GM19023 (cell line): ENCODE data around the gene WBP1L.
"Not testable (repeated sequence)": the region's sequence is repeated elsewhere in the genome, so short reads cannot be mapped to it uniquely, and the experiment has no call there.

ENCODE experiments used
- ATAC-seq: cut with Tn5 transposase; IDR thresholded peaks from one replicate; pipeline ENCODE4 v1.9.1; 2021; ENCODE audit warnings: mild to moderate bottlenecking, moderate library complexity; ENCODE audit not compliant: unreplicated experiment

The WBP1L gene

DNA sequence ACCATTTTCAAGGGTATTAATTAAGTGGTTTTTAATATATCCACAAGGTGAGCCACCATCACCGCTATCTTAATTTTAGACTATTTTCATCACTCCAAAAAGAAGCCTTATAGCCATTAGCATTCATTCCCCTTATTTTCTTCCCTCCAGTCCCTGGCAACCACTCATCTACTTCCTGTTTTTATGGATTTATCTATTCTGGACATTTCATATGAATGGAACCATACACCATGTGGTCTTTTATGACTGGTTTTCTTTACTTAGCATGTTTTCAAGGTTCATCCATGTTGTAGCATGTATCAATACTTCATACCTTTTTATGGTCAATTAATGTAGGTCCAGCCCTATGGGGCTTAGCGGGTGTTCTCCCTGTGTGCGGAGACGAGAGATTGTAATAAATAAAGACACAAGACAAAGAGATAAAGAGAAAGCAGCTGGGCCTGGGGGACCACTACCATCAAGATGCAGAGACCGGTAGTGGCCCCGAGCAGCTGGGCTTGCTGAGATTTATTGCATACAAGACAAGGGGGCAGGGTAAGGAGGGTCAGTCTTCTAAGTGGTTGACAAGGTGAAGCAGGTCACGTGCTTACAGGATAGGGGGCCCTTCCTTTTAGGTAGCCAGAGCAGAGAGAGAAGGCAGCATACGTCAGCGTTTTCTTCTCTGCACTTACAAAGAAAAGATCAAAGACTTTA is 14.6 kb downstream of the WBP1L start:
- ATAC-seq = no peak

- not testable (repeated sequence) for ATAC-seq
Measured at GRCh38 chr10:102758933-102759262, 15.2 kb downstream of the WBP1L start.

DNA sequence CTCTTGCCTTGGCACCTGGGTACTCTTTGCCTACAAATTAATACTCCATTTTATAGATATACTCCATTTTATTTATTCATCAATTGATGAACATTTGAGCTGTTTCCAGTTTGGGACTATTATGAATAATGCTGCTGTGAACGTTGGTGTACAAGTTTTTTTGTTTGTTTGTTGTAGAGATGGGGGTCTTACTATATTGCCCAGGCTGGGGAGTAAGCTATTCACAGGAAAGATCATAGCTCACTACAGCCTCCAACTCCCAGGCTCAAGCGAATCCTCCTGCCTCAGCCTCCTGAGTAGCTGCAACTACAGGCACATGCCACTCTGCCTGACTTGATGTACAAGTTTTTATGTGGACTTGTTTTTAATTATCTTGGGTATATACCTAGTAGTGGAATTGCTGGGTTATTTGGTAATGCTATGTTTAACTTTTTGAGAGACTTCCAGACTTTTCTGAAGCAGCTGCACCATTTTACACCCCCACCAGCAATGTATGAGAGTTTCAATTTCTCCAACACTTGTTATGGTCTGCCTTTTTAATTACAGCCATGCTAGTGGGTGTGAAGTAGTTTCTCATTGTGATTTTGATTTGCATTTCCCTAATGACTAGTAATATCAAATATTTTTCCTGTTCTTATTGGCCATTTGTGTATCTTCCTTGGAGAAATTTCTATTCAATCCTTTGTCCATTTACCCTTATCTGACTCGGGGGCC is 15.9 kb downstream of the WBP1L start:
- ATAC-seq = no peak

DNA sequence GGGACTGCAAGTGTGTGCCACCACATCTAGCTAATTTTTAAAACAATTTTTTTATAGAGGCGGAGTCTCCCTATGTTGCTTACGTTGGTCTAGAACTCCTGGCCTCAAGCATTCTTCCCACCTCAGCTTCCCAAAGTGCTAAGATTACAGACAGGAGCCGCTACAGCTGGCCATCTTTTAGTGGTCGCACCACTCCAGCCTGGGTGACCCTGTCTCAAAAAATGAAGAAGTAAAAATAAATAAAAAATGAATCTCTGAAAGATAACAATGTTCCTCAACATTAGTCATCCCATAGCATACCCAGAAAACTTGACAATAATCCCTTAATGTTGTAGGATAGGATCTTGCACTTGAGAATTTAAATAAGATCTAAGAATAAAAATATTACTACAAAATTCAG is 18.2 kb downstream of the WBP1L start:
- ATAC-seq = no peak

GRCh38 chr10:102762401-102763015 is 18.8 kb downstream of the WBP1L start:
- no peak for ATAC-seq

- no peak for ATAC-seq
Measured at GRCh38 chr10:102763037-102763607, 19.4 kb downstream of the WBP1L start.

DNA sequence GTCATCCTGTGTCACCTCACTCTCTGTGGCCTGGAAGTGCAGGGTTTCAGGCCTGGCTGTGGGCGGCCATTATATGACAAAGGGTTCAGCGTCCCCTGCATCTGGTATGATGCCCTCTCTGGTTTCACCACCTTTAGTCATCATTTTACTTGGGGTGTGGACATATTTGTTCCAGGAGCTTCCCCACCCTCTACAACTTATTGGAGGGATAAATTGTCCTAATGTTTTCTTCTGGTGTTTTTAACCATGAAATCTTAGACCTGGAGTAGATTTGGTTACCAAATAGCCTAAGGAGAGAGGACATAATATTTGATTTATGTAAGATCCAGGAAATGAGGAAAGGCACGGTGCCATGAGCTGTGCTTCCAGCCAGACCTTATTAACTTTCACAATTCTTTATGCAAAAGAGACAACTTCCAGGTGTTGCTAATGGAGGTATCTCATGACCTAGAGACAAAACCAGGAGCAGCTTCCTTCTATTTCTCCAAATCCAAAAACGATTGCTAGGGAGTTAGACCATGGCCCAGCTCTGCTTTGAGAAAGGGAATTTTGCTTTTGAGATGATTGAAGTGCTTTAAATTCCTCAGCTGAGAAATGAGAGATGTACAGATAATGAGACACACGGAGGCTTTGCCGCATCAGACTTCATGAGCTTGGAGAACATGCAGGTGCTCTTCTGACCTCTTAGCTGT is 20.9 kb downstream of the WBP1L start:
- ATAC-seq = no peak

- no peak for ATAC-seq
Measured at GRCh38 chr10:102765336-102765735, 21.6 kb downstream of the WBP1L start.

DNA sequence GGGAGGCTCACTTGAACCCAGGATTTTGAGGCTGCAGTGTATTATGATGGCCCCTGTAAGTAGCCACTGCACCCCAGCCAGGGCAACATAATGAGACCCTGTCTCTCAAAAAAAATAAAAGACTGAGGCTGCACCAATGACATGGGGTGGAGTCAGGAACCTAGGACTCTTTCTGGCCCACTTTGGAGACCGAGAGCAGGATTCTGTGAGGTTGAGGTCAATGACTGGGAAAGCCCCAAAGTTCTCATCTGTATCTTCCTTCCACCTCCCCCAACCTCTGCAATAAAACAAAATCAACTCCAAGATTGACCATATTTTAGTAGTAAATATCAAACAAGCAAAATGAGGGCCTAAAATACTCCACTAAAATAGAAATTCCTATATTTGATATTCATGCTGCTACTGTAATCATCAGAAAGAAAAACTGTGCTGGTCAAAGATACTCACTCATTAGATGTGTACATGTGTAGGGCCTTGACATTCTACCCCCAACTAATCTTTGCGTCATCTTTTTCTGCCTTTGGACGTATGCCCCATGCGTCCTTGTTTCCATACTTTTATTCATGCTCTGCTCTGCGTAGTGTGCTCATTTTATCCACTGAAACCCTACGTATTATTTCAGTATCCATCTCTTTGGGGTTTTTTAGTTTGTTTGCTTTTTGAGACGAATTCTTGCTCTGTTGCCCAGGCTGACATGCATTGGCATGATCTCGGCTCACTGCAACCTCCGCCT is 23.8 kb downstream of the WBP1L start:
- no peak for ATAC-seq

DNA sequence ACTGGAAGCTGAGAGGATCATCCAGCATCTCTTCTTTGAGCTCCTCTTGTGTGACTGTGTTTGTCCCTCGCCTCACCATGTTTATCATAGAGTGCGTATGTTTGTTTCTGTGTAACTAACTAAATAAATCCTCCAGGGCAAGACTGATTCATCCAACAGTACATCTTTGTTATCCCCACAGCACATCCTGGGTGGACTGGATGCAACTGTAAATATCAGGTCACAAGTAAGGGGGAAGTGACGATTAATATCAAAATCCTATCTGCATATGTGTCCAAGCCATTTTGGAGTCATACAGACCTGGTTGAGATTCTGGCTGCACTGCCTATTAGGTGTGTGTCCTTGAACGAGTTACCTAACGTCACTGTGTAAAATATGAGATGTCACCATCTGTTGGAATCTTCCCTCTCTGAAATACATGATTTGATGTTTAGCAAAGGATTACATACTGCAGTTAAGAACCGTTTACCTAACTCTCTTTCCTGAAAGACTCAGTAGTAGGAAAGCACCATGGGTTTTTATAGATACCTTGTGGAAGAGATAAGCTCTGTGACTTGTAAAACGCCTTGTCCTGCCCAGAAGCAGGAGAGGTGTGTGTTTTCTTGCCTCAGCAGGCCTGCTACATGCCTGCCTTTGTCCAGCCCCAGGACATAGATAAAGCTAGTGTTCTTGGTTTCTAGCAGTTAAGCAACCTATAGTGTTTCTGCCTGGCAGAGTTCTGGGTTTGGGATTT is 25.8 kb downstream of the WBP1L start:
- no peak for ATAC-seq

- ATAC-seq = no peak
Measured at GRCh38 chr10:102770108-102770482, 26.3 kb downstream of the WBP1L start.

DNA sequence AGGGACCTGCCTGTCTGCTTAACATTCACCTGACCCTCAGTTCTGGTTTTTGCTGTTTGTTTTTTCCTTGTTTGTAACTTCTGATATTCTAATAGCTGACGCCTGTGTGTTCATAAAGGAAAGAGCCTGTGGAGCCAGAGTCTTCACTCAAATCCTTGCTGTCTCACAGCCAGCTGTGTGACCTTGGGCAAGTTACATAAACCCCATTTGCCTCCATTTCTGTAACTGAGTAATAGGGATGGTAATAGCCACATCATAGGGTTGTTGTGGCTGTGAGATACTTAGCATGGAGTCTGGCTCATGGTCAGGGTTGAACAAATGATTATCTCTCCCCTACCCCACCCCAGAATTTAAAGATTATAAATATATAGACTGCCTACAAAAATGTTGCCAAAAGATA is 27.0 kb downstream of the WBP1L start:
- no peak for ATAC-seq

DNA sequence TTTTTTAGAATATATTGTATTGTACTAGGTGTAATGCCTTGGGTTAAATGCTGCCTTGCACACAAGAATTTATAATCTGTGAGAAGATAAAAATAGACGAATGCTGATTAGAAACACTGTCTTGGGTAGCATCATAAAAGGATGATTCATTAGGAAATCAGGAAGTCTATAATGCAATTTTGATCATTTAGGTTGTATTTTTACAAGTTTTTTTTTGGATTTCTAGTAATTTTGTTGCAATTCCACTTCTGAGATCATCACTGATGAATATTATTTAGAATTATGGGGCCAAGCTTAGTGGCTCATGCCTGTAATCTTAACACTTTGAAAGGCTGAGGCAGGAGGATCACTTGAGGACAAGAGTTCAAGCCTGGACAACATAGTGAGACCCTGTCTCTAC is 29.6 kb downstream of the WBP1L start:
- ATAC-seq = no peak

DNA sequence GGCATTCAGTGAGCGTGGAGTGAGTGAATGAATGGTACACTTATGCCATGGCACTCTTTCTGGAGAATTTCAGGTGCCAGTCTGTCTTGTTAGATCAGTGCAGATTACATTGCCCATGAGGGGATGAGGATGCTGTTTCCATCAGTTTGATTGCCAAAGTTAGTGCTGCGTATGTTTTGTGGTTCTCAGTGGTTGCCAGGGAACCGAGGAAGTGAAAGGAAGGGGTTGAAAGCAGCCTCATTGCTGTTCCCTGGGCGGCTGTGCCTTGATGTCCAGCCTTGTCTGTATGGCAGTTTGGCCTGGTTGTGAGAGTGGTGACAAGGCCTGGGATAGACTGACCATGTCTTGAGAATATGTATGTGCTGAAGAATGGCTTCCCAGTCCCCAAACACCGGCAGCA is 30.2 kb downstream of the WBP1L start:
- ATAC-seq = no peak

- ATAC-seq = no peak
Measured at GRCh38 chr10:102775201-102775934, 31.6 kb downstream of the WBP1L start.

GRCh38 chr10:102775935-102776669 is 32.4 kb downstream of the WBP1L start:
- ATAC-seq = no peak

DNA sequence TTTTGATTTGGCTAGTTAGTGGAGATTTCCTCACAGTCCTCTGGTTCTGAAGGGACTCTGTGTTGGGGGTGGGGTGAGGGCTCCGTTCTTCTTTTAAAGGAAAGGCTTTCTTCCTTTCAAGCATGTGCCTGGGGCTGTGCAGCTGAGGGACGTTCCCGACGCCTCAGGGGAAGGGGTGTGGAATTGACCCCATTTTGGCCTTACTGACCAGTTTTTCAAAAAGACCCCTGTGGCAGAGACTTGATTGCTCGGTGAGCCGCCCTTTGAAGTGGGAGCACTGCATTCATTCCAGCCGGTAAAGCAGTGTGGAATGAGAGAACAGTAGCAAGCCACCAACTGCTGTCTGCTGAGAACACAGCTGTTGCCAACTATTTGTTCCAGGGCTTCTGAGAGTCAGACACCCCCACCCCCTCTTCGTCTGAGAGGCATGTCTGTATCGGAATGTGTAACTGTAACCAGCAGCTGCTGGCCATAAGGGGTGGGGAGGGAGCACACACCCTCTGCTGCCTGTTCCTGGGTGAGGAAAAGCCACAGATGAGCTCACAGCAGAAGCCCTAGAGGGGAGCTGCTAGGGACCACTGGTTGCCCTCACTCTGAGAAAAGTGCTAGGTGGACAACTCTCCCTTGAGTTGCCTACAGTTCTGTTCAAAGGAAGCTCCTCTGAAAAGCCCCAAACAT is 33.2 kb downstream of the WBP1L start:
- no peak for ATAC-seq
